ENCODE data around the gene DHFR.

The DHFR gene

DNA sequence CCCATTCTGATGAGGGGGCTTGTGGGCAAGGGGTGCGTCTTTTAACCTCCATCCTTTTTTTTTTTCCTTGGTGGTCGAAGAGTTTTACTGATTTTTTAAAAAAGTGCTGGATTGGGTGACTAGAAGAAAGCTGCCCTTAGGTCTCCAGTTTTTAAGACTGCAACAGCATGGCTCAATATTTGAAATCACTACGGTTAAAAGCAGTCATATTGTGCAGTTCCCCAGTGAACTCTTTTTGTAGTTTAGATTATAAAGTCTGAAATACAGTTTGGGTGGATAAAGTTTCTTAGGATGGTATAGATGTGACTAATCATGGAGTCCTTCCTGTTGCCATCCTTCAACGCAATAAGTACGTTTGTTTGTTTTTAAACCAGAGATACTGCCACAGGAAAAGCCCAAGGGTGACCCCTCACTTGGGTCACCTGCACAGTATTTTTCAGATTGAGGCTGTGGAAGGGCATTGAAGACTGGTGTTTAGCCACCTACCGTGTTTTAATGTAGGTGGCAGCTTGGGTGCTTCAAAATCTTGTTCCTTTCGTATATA lies 520 bp upstream of the DHFR start:
- TF ChIP-seq, protein P1, sequence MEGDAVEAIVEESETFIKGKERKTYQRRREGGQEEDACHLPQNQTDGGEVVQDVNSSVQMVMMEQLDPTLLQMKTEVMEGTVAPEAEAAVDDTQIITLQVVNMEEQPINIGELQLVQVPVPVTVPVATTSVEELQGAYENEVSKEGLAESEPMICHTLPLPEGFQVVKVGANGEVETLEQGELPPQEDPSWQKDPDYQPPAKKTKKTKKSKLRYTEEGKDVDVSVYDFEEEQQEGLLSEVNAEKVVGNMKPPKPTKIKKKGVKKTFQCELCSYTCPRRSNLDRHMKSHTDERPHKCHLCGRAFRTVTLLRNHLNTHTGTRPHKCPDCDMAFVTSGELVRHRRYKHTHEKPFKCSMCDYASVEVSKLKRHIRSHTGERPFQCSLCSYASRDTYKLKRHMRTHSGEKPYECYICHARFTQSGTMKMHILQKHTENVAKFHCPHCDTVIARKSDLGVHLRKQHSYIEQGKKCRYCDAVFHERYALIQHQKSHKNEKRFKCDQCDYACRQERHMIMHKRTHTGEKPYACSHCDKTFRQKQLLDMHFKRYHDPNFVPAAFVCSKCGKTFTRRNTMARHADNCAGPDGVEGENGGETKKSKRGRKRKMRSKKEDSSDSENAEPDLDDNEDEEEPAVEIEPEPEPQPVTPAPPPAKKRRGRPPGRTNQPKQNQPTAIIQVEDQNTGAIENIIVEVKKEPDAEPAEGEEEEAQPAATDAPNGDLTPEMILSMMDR (IDR thresholded peaks at IDR 0.05; ENCODE audit: borderline replicate concordance, insufficient read depth, low read depth, low read length), result no peak
- peak overlapping the region; percentile 99 for H3K4me3 ChIP-seq (ENCODE audit: low read depth, low read length)

DNA sequence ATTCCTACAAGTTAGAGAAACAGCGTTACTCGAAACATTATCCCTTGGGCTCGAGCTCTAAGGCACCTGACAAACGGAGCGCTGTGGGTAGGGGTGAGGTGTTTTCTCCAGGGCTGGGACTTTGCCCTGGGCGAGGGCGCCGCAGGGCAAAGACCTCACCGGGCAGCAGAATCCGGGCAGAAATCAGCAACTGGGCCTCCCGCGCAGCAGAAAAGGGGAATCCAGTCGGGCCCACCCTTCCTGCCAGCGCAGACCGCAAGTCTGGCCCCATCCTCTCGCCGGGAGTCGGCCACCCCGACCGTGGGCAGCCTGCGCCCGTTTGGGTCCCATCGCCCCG lies 761 bp downstream of the DHFR start:
- H3K4me3 ChIP-seq (ENCODE audit: low read depth, low read length), result peak overlapping the region; percentile 99
- TF ChIP-seq, protein P1 (IDR thresholded peaks at IDR 0.05; ENCODE audit: borderline replicate concordance, insufficient read depth, low read depth, low read length), result no peak

DNA sequence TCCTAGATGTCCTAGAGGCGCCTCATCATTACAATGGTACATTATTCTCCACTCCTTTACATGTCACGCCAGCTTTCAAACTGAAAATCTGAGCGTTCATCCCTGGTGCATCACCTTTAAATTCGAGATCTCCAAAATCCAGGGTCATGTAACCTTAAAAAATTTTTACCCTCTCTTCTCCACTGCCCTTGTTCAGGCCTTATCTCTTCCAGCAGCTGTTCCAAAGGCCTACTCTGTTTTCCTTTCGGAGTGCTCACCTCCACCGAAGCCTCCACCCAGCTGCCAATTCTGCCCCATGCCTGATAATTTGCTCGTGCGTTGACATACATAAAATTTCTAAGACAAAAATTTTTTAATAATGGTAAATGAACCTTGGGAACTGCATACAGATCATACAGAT lies 1.3 kb downstream of the DHFR start:
- TF ChIP-seq, protein P1 (IDR thresholded peaks at IDR 0.05; ENCODE audit: borderline replicate concordance, insufficient read depth, low read depth, low read length), result no peak
- H3K4me3 ChIP-seq (ENCODE audit: low read depth, low read length), result peak overlapping the region; percentile 99

GRCh38 chr5:80646926-80647325 lies 7.9 kb downstream of the DHFR start:
- TF ChIP-seq, protein P1 (IDR thresholded peaks at IDR 0.05; ENCODE audit: borderline replicate concordance, insufficient read depth, low read depth, low read length), result no peak
- H3K4me3 ChIP-seq (ENCODE audit: low read depth, low read length), result no peak overlapping the region

DNA sequence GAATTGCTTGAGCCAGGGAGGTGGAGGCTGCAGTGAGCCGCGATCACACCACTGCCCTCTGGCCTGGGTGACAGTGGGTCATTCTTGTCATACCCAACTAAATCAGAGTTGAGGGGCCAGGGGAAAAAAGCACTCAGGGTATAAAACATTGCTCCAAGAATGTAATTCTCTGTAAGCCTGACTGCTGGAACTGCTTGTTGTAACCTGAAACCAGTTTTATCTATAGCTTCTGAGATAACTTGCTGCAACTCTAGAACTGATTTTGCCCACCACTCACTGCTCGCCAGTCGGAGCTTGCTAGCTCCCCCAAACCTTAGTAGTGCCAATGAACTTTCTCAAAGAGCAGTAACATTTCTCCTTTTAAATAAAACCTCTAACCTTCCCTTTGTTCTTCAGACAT lies 9.9 kb downstream of the DHFR start:
- TF ChIP-seq, protein P1 (IDR thresholded peaks at IDR 0.05; ENCODE audit: borderline replicate concordance, insufficient read depth, low read depth, low read length), result no peak
- no peak overlapping the region for H3K4me3 ChIP-seq (ENCODE audit: low read depth, low read length)

DNA sequence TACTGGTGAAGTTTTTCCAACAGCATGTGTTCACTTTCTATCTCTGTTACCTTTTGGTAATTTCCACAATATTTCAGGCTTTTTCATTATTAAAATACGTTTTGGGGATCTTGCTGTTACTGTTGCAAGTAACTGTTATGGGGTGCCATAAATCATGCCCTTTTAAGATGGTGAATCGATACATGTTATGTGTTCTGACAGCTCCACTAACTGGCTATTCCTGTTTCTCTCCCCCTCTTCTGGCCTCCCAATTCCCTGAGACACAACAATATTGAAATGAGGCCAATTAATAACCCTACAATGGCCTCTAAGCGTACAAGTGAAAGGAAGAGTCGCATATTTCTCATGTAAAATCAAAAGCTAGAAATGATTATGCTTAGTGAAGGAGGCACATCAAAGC lies 13.4 kb downstream of the DHFR start:
- TF ChIP-seq, protein P1 (IDR thresholded peaks at IDR 0.05; ENCODE audit: borderline replicate concordance, insufficient read depth, low read depth, low read length), result no peak

DNA sequence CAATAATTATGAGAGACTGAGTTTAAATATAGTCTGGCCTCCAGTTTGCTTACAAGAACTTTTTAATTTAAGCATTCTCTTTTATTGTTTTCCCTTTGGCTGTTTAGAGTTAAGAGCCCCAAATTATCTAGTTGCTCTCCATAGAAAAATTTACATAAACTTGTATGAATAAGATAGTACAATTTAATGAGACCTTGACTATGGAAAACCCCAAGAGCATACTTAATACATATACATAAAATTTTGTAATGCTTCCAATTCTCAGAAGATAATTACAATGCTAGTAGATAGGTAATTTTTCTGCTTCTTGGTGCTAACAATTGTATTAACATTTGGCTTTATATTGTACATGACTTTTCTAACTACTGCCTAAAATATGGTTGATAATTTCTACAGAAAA lies 20.6 kb downstream of the DHFR start:
- TF ChIP-seq, protein P1 (IDR thresholded peaks at IDR 0.05; ENCODE audit: borderline replicate concordance, insufficient read depth, low read depth, low read length), result no peak
- no peak overlapping the region for H3K4me3 ChIP-seq (ENCODE audit: low read depth, low read length)

More for the DNA sequence above, 13.4 kb downstream of the DHFR start:
- no peak overlapping the region for H3K4me3 ChIP-seq (ENCODE audit: low read depth, low read length)

All from GM12875 (cell line).